ENCODE results near the gene RTL1. TPM values are rescaled to one million over a fixed set of nuclear protein-coding genes. Genes with fewer than 3 reads are reported as not detected.

RTL1 gene
- total RNA-seq = not detected
- not detected for polyA plus RNA-seq

DNA sequence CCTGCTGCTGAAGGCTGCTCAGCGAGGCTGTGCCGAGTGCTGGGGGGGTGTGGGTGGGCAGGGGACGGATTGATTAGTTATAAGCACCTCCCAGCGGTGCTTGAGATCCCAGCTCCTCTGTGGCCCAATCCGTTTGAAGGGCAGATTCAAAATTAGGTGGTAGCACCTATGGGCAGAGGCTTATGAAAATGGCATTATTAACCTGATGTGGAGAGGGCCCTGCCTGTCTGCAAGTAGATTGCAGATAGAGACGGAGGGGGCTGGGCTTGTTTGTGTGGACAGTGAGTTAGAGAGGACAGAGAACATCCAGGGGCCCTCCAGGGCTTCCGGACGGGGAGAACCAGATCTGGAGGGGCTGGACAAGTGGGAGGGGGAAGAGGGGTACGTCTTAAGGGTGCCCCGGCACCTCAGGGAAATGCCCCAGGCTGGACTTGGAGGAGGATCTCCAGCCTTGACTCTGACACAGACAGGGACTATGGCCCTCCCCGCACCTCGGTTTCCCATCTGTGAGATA lies at the start of gene RTL1:
Gene RTL1 (minus strand): TSS at position 51 of the 514 bp plus-strand sequence. CDS start 18,934 bp downstream, outside the sequence.
- H3K4me1 Mint-ChIP-seq = no peaks in the 10 kb centered on the region
- POLR2A ChIA-PET = no interaction called here
- Histone ChIP-seq H3K4me3 (ENCODE audit: low read length) (no peak within 1 kb of the TSS), H3K36me3 (ENCODE audit: insufficient read depth, low read length) (no peaks in the 10 kb centered on the region), H3K4me1 (ENCODE audit: insufficient read depth, low read length) (no peaks in the 10 kb centered on the region), H3K27me3 (ENCODE audit: insufficient read depth, low read length, poor library complexity, severe bottlenecking) (no peaks in the 10 kb centered on the region), H3K27ac (ENCODE audit: low read depth, low read length) (no peak within 1 kb of the TSS), H3K9me3 (ENCODE audit: low read length) (no peaks in the 10 kb centered on the region)
- CTCF ChIA-PET = no interaction called here
- H3K4me3 Mint-ChIP-seq = no peak within 1 kb of the TSS
- no peak for DNase-seq
- no peaks in the 10 kb centered on the region for H3K36me3 Mint-ChIP-seq
- H3K27me3 Mint-ChIP-seq = peaks cover 25 to 60% of the 10 kb centered on the region in 2 donors
- H3K27ac Mint-ChIP-seq = no peak within 1 kb of the TSS
- peaks cover 0 to 2% (median 0%) of the 10 kb centered on the region in 5 donors for H3K9me3 Mint-ChIP-seq

DNA sequence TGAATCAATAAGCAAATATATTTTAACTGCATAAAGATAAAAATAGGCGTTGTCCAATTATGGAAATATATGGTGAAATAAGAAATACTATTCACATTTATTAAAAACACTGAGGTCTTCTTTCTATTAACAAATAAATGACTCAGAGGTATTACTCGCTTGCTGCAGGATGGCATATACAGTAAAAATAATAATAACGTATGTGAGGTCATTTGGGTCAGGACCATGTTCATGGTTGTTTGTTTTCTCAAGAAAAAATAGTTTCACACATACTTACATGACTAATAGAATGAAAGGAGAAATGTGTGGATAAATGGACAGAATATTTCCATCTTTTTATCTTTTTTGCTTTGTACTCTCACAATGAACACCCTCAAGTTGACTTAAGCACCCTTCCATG lies 46.5 kb upstream of the RTL1 start:
- no peaks in the 10 kb centered on the region for H3K4me1 ChIP-seq (ENCODE audit: insufficient read depth, low read length)
- no peak for DNase-seq
- POLR2A ChIA-PET = no interaction called here
- Mint-ChIP-seq H3K27ac (no peak overlapping the region), H3K36me3 (no peaks in the 10 kb centered on the region), H3K4me3 (no peak overlapping the region), H3K9me3 (no peaks in the 10 kb centered on the region), H3K4me1 (no peaks in the 10 kb centered on the region), H3K27me3 (peaks cover 4 to 42% of the 10 kb centered on the region in 2 donors)
- H3K36me3 ChIP-seq (ENCODE audit: insufficient read depth, low read length) = no peaks in the 10 kb centered on the region
- CTCF ChIA-PET = no interaction called here
- H3K9me3 ChIP-seq (ENCODE audit: low read length) = no peaks in the 10 kb centered on the region
- H3K4me3 ChIP-seq (ENCODE audit: low read length) = no peak overlapping the region
- H3K27me3 ChIP-seq (ENCODE audit: insufficient read depth, low read length, poor library complexity, severe bottlenecking) = no peaks in the 10 kb centered on the region
- H3K27ac ChIP-seq (ENCODE audit: low read depth, low read length) = no peak overlapping the region

DNA sequence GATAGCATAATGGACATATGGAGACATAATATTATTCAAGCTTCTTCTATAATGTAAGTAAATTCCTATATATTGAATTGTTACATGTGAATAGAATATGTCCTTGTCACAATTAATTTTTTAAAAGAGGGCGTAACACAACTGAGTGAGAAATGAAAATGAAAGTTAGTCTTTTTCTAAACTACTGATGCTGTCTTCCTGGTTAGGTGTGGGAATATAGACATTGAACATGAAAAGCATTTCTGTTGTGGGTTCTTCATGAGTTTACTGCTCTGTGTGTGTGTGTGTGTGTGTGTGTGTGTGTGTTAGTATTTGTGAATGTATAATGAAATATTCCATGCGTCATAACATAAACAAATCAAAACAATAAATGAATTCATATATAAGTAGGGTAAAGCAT lies 40.5 kb upstream of the RTL1 start:
- no peak overlapping the region for H3K27ac ChIP-seq (ENCODE audit: low read depth, low read length)
- no peaks in the 10 kb centered on the region for H3K9me3 Mint-ChIP-seq
- H3K4me1 Mint-ChIP-seq = peaks cover 0 to 4% (median 2%) of the 10 kb centered on the region in 3 donors
- H3K27me3 ChIP-seq (ENCODE audit: insufficient read depth, low read length, poor library complexity, severe bottlenecking) = no peaks in the 10 kb centered on the region
- ChIA-PET POLR2A (no interaction called here), CTCF (no interaction called here)
- no peak overlapping the region for H3K4me3 ChIP-seq (ENCODE audit: low read length)
- H3K27ac Mint-ChIP-seq = peak overlapping the region in 1 of 8 donors; percentile 9
- no peaks in the 10 kb centered on the region for H3K9me3 ChIP-seq (ENCODE audit: low read length)
- no peak for DNase-seq
- H3K36me3 ChIP-seq (ENCODE audit: insufficient read depth, low read length) = no peaks in the 10 kb centered on the region
- H3K4me3 Mint-ChIP-seq = peak overlapping the region in 2 of 7 donors; percentile 30 to 65
- H3K27me3 Mint-ChIP-seq = peaks cover 4 to 35% of the 10 kb centered on the region in 2 donors
- no peaks in the 10 kb centered on the region for H3K4me1 ChIP-seq (ENCODE audit: insufficient read depth, low read length)
- no peaks in the 10 kb centered on the region for H3K36me3 Mint-ChIP-seq

DNA sequence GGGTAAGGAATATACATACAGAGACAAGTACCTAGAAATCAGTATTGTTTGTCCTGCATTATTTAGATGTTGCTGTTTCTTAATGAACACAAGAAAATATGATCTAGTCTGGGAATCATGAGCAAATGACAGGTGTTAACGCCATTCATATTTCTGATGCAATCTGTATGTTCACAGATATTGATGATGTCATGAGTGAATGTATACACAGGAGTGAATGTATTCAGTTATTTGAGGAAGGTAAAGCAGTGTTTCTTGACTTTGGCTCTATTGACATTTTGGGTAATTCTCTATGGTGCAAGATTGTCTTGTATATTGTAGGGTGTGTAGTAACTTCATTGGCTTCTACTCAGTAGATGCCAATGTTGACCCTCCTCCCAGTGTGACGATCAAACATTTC lies 26.7 kb upstream of the RTL1 start:
- Mint-ChIP-seq H3K4me1 (no peaks in the 10 kb centered on the region), H3K9me3 (peaks cover 0 to 8% (median 5%) of the 10 kb centered on the region in 5 donors), H3K36me3 (no peaks in the 10 kb centered on the region), H3K27me3 (peaks cover 8 to 35% of the 10 kb centered on the region in 2 donors), H3K4me3 (no peak overlapping the region), H3K27ac (no peak overlapping the region)
- H3K9me3 ChIP-seq (ENCODE audit: low read length) = no peaks in the 10 kb centered on the region
- no peak overlapping the region for H3K4me3 ChIP-seq (ENCODE audit: low read length)
- no peak for DNase-seq
- no peaks in the 10 kb centered on the region for H3K36me3 ChIP-seq (ENCODE audit: insufficient read depth, low read length)
- ChIA-PET POLR2A (no interaction called here), CTCF (no interaction called here)
- no peak overlapping the region for H3K27ac ChIP-seq (ENCODE audit: low read depth, low read length)
- no peaks in the 10 kb centered on the region for H3K4me1 ChIP-seq (ENCODE audit: insufficient read depth, low read length)
- no peaks in the 10 kb centered on the region for H3K27me3 ChIP-seq (ENCODE audit: insufficient read depth, low read length, poor library complexity, severe bottlenecking)

DNA sequence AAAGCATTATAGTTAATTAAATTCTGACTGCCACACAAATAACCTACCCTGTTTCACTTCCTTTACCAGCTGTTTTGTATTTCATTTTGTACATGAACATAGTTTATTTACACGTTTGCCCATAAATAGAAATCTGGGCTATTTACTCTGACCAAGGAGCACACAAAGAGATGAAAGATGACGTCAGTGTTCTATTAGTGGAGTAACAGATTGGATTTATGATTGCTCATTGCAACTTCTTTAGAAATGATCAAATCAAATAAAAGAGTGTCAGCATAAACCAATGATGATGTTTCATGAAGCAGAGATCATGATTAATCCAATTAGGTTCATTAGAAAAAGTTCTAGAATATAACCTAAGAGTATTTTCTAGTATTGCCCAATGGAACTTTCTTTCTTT lies 12.0 kb upstream of the RTL1 start:
- Mint-ChIP-seq H3K4me3 (peak overlapping the region in 1 of 7 donors; percentile 42), H3K4me1 (no peaks in the 10 kb centered on the region), H3K36me3 (no peaks in the 10 kb centered on the region), H3K9me3 (no peaks in the 10 kb centered on the region), H3K27me3 (peaks cover 11 to 23% of the 10 kb centered on the region in 2 donors), H3K27ac (peak overlapping the region in 1 of 8 donors; percentile 39)
- no peaks in the 10 kb centered on the region for H3K36me3 ChIP-seq (ENCODE audit: insufficient read depth, low read length)
- H3K27me3 ChIP-seq (ENCODE audit: insufficient read depth, low read length, poor library complexity, severe bottlenecking) = no peaks in the 10 kb centered on the region
- H3K4me1 ChIP-seq (ENCODE audit: insufficient read depth, low read length) = no peaks in the 10 kb centered on the region
- ChIA-PET POLR2A (interaction anchor here (0.5 kb wide), 1 partner anchor 38 kb away, joined by 10 read pairs; no protein-coding TSS in a partner anchor), CTCF (no interaction called here)
- DNase-seq = no peak
- no peak overlapping the region for H3K27ac ChIP-seq (ENCODE audit: low read depth, low read length)
- H3K4me3 ChIP-seq (ENCODE audit: low read length) = no peak overlapping the region
- H3K9me3 ChIP-seq (ENCODE audit: low read length) = no peaks in the 10 kb centered on the region

DNA sequence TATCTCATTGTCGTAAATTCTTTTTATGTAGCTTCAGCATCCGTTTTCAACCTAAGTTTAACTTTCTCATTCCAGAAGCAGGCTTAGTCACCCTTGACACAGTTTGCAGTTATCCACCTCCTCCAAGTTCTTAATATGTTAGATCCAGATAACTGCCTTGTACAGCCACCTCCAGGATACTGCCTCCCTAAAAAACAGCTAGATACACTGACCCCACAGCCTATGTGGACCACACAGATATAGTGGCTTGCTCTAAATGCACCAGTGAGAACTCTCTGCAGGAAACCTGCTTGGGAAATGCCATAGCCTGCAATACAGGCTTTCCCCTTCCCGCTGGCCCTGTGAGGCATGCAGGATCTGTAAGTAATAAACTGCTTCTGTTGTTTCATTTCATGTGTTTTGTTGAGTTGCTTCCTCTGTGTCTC lies 11.1 kb upstream of the RTL1 start:
- Mint-ChIP-seq H3K9me3 (no peaks in the 10 kb centered on the region), H3K27ac (no peak overlapping the region), H3K36me3 (no peaks in the 10 kb centered on the region), H3K27me3 (peaks cover 10 to 25% of the 10 kb centered on the region in 2 donors), H3K4me3 (no peak overlapping the region), H3K4me1 (no peaks in the 10 kb centered on the region)
- H3K27ac ChIP-seq (ENCODE audit: low read depth, low read length) = no peak overlapping the region
- no peak overlapping the region for H3K4me3 ChIP-seq (ENCODE audit: low read length)
- ChIA-PET POLR2A (no interaction called here), CTCF (no interaction called here)
- H3K36me3 ChIP-seq (ENCODE audit: insufficient read depth, low read length) = no peaks in the 10 kb centered on the region
- no peak for DNase-seq
- no peaks in the 10 kb centered on the region for H3K4me1 ChIP-seq (ENCODE audit: insufficient read depth, low read length)
- H3K27me3 ChIP-seq (ENCODE audit: insufficient read depth, low read length, poor library complexity, severe bottlenecking) = no peaks in the 10 kb centered on the region
- no peaks in the 10 kb centered on the region for H3K9me3 ChIP-seq (ENCODE audit: low read length)

DNA sequence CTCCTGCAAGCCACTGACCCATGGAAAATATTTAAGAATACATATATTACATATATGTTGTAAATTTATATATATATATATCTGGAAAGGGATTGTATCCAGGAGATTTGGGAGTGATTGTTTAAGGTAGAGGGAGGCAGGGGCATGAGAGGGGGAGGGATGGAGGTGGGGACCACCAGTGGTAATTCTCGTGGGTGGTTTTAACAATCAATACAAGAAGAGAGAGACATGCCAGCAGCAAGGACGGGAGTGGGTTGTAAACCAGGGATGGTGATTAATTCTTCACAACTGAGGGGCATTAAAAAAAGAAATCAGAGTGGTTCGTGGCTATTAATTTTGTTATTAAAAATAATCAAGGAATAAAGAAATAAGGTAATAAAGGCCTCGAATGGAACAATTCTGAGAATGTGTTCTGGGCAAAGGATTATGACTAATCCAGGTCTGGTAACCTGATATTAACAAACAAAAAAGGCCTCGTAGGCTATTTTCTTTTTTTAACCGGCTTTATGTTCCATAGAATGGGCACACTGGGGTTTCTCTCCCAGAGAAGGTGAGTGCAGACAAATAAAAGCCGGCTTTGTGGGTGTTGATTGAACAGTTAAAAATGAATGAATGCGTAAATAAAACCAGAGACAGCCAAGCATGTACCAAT lies 8.3 kb upstream of the RTL1 start:
- H3K27ac ChIP-seq (ENCODE audit: low read depth, low read length) = no peak overlapping the region
- no peaks in the 10 kb centered on the region for H3K4me1 Mint-ChIP-seq
- H3K9me3 ChIP-seq (ENCODE audit: low read length) = no peaks in the 10 kb centered on the region
- no peaks in the 10 kb centered on the region for H3K27me3 ChIP-seq (ENCODE audit: insufficient read depth, low read length, poor library complexity, severe bottlenecking)
- no peaks in the 10 kb centered on the region for H3K4me1 ChIP-seq (ENCODE audit: insufficient read depth, low read length)
- no peak overlapping the region for H3K27ac Mint-ChIP-seq
- H3K4me3 Mint-ChIP-seq = no peak overlapping the region
- no peaks in the 10 kb centered on the region for H3K36me3 ChIP-seq (ENCODE audit: insufficient read depth, low read length)
- ChIA-PET POLR2A (no interaction called here), CTCF (no interaction called here)
- no peaks in the 10 kb centered on the region for H3K36me3 Mint-ChIP-seq
- peaks cover 1 to 19% of the 10 kb centered on the region in 2 donors for H3K27me3 Mint-ChIP-seq
- no peak for DNase-seq
- no peak overlapping the region for H3K4me3 ChIP-seq (ENCODE audit: low read length)
- H3K9me3 Mint-ChIP-seq = no peaks in the 10 kb centered on the region

DNA sequence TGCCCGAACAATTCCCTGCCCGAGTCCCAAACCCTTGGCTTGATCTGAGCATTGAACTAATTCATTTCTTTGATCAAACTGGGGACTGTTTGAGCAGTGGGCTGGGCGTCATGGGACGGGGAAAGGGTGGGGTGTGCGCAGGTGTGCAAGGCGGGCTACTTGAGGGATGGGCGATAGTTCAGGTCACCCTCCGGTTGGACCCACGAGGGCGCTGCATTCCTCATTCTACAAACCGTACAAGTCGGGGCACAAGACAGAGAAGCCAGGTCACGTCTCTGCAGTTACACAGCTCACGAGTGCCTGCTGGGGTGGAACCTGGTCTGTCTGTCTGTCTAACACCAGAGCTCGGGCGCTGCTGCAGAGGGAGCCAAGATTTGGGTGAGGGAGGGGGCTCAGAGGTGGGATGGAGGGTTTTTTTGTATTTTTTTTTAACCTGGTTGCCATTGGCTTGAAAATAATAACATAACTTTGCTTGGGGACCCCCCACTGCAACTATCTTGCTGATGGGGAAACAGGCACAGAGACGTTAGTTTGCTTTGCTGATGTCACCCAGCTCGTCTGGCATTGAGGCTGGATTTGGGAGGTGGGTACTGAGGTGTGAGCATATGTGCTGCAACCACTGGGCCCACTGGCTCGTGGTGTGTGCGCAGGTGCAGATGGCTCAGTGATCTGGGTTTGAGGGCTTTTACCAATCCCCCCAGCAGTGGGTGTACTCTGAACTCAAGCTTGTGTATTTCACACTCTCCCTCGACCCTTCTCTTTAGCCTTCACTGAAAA lies 7.6 kb upstream of the RTL1 start:
- H3K4me1 Mint-ChIP-seq = no peaks in the 10 kb centered on the region
- H3K9me3 Mint-ChIP-seq = no peaks in the 10 kb centered on the region
- ChIA-PET POLR2A (no interaction called here), CTCF (no interaction called here)
- Histone ChIP-seq H3K36me3 (ENCODE audit: insufficient read depth, low read length) (no peaks in the 10 kb centered on the region), H3K4me1 (ENCODE audit: insufficient read depth, low read length) (no peaks in the 10 kb centered on the region), H3K9me3 (ENCODE audit: low read length) (no peaks in the 10 kb centered on the region), H3K4me3 (ENCODE audit: low read length) (no peak overlapping the region), H3K27ac (ENCODE audit: low read depth, low read length) (no peak overlapping the region), H3K27me3 (ENCODE audit: insufficient read depth, low read length, poor library complexity, severe bottlenecking) (no peaks in the 10 kb centered on the region)
- peaks cover 1 to 21% of the 10 kb centered on the region in 2 donors for H3K27me3 Mint-ChIP-seq
- H3K36me3 Mint-ChIP-seq = no peaks in the 10 kb centered on the region
- no peak overlapping the region for H3K4me3 Mint-ChIP-seq
- H3K27ac Mint-ChIP-seq = no peak overlapping the region
- DNase-seq = no peak

Data from CD8-positive, alpha-beta memory T cell (primary cell).